GM19025 (cell line): ENCODE results near the gene TMEM220.
"Not testable (repeated sequence)": the region's sequence is repeated elsewhere in the genome, so short reads cannot be mapped to it uniquely, and the experiment has no call there.

Experiments used
- ATAC-seq: cut with Tn5 transposase; IDR thresholded peaks from one replicate; pipeline ENCODE4 v1.9.1; 2021; ENCODE audit warnings: mild to moderate bottlenecking, low read depth, moderate library complexity; ENCODE audit not compliant: unreplicated experiment

The TMEM220 gene

GRCh38 chr17:10731408-10731879 lies 1.6 kb upstream of the TMEM220 start:
- no peak for ATAC-seq

- ATAC-seq: not testable (repeated sequence)
These were observed 424 bp upstream of the TMEM220 start for GRCh38 chr17:10730247-10730646.

GRCh38 chr17:10728331-10728892 lies 1.4 kb downstream of the TMEM220 start:
- no peak for ATAC-seq

GRCh38 chr17:10727192-10727591 lies 2.6 kb downstream of the TMEM220 start:
- ATAC-seq: no peak

- ATAC-seq: no peak
These were observed 3.6 kb downstream of the TMEM220 start for GRCh38 chr17:10726196-10726595.

- ATAC-seq: no peak
These were observed 4.6 kb downstream of the TMEM220 start for GRCh38 chr17:10725262-10725661.

- ATAC-seq: no peak
These were observed 5.2 kb downstream of the TMEM220 start for GRCh38 chr17:10724546-10725195.

- no peak for ATAC-seq
These were observed 11.3 kb downstream of the TMEM220 start for GRCh38 chr17:10718547-10718946.

GRCh38 chr17:10716218-10716617 lies 13.6 kb downstream of the TMEM220 start:
- ATAC-seq: no peak

GRCh38 chr17:10713318-10713717 lies 16.5 kb downstream of the TMEM220 start:
- no peak for ATAC-seq

- no peak for ATAC-seq
These were observed 24.1 kb downstream of the TMEM220 start for GRCh38 chr17:10705727-10706126.

GRCh38 chr17:10702574-10702973 lies 27.2 kb downstream of the TMEM220 start:
- ATAC-seq: no peak

- no peak for ATAC-seq
These were observed 30.0 kb downstream of the TMEM220 start for GRCh38 chr17:10699856-10700255.

- ATAC-seq: no peak
These were observed 31.6 kb downstream of the TMEM220 start for GRCh38 chr17:10698096-10698818.

GRCh38 chr17:10697092-10698081 lies 32.4 kb downstream of the TMEM220 start, which contains the start of the genes ADPRM and SCO1:
TSS of gene ADPRM (plus strand) at chr17:10697594. CDS start at chr17:10704927, 7,333 bp downstream.
TSS of gene SCO1 (minus strand) at chr17:10697533. CDS start at chr17:10697507, 26 bp downstream.
- peak; percentile 92 for ATAC-seq

GRCh38 chr17:10695875-10696407 lies 33.9 kb downstream of the TMEM220 start:
- not testable (repeated sequence) for ATAC-seq

GRCh38 chr17:10687499-10687898 lies 42.3 kb downstream of the TMEM220 start:
- ATAC-seq: no peak

- ATAC-seq: no peak
These were observed 46.0 kb downstream of the TMEM220 start for GRCh38 chr17:10683853-10684252.

- no peak for ATAC-seq
These were observed 47.9 kb downstream of the TMEM220 start for GRCh38 chr17:10681866-10682446.

- ATAC-seq: no peak
These were observed 55.1 kb downstream of the TMEM220 start for GRCh38 chr17:10674704-10675103.
